ENCODE measurements around the gene GSTO2. TPM values are rescaled to one million over a fixed set of nuclear protein-coding genes. Genes with fewer than 3 reads are reported as not detected.

The GSTO2 gene
- total RNA-seq, 1 donor from 2014 or later, result 0.58 TPM

DNA sequence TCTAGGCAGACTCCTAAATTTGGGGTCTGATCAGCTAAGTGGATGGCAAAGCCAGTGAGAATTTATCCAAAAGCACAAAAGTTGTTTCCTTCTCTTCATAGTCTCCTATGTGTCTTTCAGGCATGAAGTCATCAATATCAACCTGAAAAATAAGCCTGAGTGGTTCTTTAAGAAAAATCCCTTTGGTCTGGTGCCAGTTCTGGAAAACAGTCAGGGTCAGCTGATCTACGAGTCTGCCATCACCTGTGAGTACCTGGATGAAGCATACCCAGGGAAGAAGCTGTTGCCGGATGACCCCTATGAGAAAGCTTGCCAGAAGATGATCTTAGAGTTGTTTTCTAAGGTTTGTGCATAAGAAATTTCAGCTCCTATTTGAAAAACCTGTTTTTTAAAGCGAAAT, 9.5 kb upstream of the GSTO2 start:
- Mint-ChIP-seq H3K4me3 (no peak overlapping the region), H3K36me3 (ENCODE audit: low read depth) (peaks cover 9% of the 10 kb centered on the region), H3K27ac (ENCODE audit: unreplicated experiment) (no peak overlapping the region), H3K9me3 (no peaks in the 10 kb centered on the region), H3K4me1 (peaks cover 16% of the 10 kb centered on the region), H3K27me3 (ENCODE audit: low read depth) (no peaks in the 10 kb centered on the region)
- no peak for DNase-seq (ENCODE audit: low read depth, low spot score)
- TF ChIP-seq CTCF (conservative IDR thresholded peaks at IDR 0.05), result no peak

DNA sequence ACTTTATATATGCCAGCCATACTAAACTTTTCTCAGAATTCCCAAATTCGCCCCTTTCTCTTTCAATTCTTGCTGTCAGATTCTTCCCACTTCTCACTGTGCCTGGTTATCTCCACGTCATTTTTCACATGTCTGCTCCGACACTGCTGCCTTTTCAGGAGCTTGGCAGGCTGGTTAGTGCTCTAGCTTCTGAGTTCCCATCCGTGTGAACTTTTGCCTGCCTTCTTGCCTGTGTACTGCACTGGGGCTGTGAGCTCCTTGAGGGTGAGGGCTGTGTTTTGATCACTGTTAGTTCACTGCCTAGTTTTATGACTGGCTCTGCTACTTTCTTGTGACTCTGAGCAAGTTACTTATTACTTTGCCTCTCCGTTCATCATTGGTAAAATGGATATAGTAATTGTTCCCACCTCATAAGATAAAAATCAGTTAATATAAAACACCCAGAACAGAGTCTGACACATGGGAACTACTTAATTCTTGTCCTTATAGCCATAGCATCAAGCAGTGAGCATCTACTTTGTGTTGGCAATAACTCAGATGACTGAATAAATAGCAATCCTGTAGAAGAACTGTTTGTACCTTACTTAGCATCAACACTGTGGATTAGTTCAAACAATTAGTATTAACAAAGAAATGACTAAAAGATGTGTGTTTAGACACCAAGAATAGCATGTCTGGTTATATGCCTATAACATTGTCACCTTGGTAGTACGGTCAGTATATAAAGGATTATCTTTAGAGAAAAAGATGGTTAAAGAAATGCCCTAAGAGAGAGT, 8.8 kb upstream of the GSTO2 start:
- no peaks in the 10 kb centered on the region for H3K9me3 Mint-ChIP-seq
- H3K27me3 Mint-ChIP-seq (ENCODE audit: low read depth), result no peaks in the 10 kb centered on the region
- TF ChIP-seq CTCF (conservative IDR thresholded peaks at IDR 0.05), result no peak
- H3K27ac Mint-ChIP-seq (ENCODE audit: unreplicated experiment), result no peak overlapping the region
- peaks cover 14% of the 10 kb centered on the region for H3K4me1 Mint-ChIP-seq
- DNase-seq (ENCODE audit: low read depth, low spot score), result no peak
- H3K36me3 Mint-ChIP-seq (ENCODE audit: low read depth), result peaks cover 9% of the 10 kb centered on the region
- no peak overlapping the region for H3K4me3 Mint-ChIP-seq

DNA sequence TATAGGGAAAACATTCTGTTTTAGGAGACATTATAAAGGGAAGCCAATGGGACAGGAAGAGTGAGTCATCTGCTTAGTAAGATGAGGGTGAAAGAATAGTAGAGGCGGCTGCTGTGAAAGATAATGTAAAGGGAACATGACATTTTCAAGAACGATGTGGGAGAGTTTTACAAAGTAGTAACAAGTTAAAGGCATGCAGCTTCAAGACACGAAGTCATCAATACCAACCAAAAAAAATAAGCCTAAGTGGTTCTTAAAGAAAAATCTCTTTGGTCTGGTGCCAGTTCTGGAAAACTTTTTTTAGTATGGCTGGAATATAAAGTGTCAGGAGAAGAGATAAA, 8.2 kb upstream of the GSTO2 start:
- DNase-seq (ENCODE audit: low read depth, low spot score), result no peak
- no peak for TF ChIP-seq CTCF (conservative IDR thresholded peaks at IDR 0.05)
- Mint-ChIP-seq H3K27me3 (ENCODE audit: low read depth) (no peaks in the 10 kb centered on the region), H3K27ac (ENCODE audit: unreplicated experiment) (no peak overlapping the region), H3K36me3 (ENCODE audit: low read depth) (peaks cover 9% of the 10 kb centered on the region), H3K4me1 (peaks cover 9% of the 10 kb centered on the region), H3K9me3 (no peaks in the 10 kb centered on the region), H3K4me3 (no peak overlapping the region)

GRCh38 chr10:104262055-104262454, 6.9 kb upstream of the GSTO2 start:
- no peak for TF ChIP-seq CTCF (conservative IDR thresholded peaks at IDR 0.05)
- Mint-ChIP-seq H3K27ac (ENCODE audit: unreplicated experiment) (no peak overlapping the region), H3K4me3 (no peak overlapping the region), H3K27me3 (ENCODE audit: low read depth) (no peaks in the 10 kb centered on the region), H3K36me3 (ENCODE audit: low read depth) (peaks cover 11% of the 10 kb centered on the region), H3K9me3 (no peaks in the 10 kb centered on the region), H3K4me1 (no peaks in the 10 kb centered on the region)
- DNase-seq (ENCODE audit: low read depth, low spot score), result no peak

DNA sequence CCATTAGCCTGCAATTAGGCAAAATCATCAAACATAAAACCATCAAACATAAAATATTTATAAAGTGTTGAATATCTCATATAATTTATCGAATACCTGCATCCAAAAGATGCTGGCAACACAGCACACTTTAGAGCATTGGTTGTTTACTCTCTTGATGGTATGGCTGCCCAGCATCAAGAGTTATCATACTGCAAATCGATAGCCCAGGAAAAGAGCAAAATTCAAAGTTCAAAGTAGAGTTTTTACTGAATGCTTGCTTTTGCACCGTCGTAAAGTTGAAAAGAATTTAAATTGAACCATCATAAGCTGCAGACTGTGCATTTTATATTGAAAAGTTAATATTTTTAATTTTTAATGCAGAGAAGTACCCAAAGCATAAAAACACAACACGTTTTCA, 4.2 kb upstream of the GSTO2 start:
- no peak for TF ChIP-seq CTCF (conservative IDR thresholded peaks at IDR 0.05)
- Mint-ChIP-seq H3K4me1 (peaks cover 21% of the 10 kb centered on the region), H3K9me3 (no peaks in the 10 kb centered on the region), H3K36me3 (ENCODE audit: low read depth) (peaks cover 10% of the 10 kb centered on the region), H3K27ac (ENCODE audit: unreplicated experiment) (no peak overlapping the region), H3K27me3 (ENCODE audit: low read depth) (peaks cover 3% of the 10 kb centered on the region), H3K4me3 (no peak overlapping the region)
- no peak for DNase-seq (ENCODE audit: low read depth, low spot score)
